ENCODE measurements around the gene KIAA0586. TPM values are rescaled to one million over a fixed set of nuclear protein-coding genes. Genes with fewer than 3 reads are reported as not detected.
"Not testable (repeated sequence)": the region's sequence is repeated elsewhere in the genome, so short reads cannot be mapped to it uniquely, and the experiment has no call there.

Gene KIAA0586
- polyA plus RNA-seq, 1 donor, result 13.0 TPM

DNA sequence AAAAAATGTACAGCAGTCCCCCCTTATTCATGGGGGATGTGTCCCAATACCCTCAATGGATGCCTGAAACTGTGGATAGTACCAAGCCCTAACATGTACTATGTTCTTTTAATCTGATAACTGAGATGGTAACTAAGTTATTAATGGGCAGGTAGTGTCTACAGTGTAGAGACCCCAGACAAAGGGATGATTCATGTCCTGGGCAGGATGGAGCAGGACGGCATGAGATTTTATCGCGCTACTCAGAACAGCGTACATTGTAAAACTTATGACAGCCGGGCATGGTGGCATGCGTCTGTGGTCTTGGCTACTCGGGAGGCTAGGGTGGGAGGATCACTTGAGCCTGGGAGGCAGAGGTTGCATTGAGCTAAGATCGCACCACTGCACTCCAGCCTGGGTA, 37.1 kb downstream of the KIAA0586 start:
- 100% methylated on average over 2 of the region's 8 CpGs for WGBS (ENCODE audit: insufficient coverage, low lambda C conversion rate)
- H3K4me3 ChIP-seq (ENCODE audit: low read length), result no peak overlapping the region
- H3K36me3 ChIP-seq (ENCODE audit: control insufficient read depth, insufficient read depth, low read length), result peaks cover 35% of the 10 kb centered on the region
- no peaks in the 10 kb centered on the region for H3K4me1 ChIP-seq (ENCODE audit: control insufficient read depth, insufficient read depth, low read length)
- H3K27ac ChIP-seq (ENCODE audit: low read length), result no peak overlapping the region
- DNase-seq, result no peak
- H3K27me3 ChIP-seq (ENCODE audit: control insufficient read depth, insufficient read depth, low read length), result no peaks in the 10 kb centered on the region
- no peaks in the 10 kb centered on the region for H3K9me3 ChIP-seq (ENCODE audit: control insufficient read depth, low read depth, low read length)

DNA sequence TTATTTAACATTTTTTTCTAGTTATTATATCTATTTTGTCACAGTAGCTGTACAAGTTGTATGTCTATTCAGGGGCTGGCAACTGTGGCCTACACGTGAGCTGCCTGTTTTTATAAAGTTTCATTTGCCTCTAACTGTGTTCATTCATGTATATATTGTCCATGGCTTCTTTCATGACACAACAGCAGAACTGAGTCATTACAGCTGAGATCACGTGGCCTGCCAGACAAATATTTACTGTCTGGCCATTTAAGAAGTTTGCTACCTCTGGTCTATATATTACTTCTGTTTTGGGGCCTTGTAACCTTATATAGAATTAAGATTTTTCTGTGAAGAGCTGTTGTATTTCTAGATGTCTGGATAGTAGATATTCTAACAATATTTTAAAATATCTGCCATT, 37.9 kb downstream of the KIAA0586 start:
- peaks cover 35% of the 10 kb centered on the region for H3K36me3 ChIP-seq (ENCODE audit: control insufficient read depth, insufficient read depth, low read length)
- H3K27ac ChIP-seq (ENCODE audit: low read length), result no peak overlapping the region
- no peaks in the 10 kb centered on the region for H3K4me1 ChIP-seq (ENCODE audit: control insufficient read depth, insufficient read depth, low read length)
- peak in 1 of 2 donors; percentile 1 for DNase-seq
- no peaks in the 10 kb centered on the region for H3K9me3 ChIP-seq (ENCODE audit: control insufficient read depth, low read depth, low read length)
- no peaks in the 10 kb centered on the region for H3K27me3 ChIP-seq (ENCODE audit: control insufficient read depth, insufficient read depth, low read length)
- H3K4me3 ChIP-seq (ENCODE audit: low read length), result no peak overlapping the region
- 83% methylated on average over 1 of the region's 2 CpGs for WGBS (ENCODE audit: insufficient coverage, low lambda C conversion rate)

DNA sequence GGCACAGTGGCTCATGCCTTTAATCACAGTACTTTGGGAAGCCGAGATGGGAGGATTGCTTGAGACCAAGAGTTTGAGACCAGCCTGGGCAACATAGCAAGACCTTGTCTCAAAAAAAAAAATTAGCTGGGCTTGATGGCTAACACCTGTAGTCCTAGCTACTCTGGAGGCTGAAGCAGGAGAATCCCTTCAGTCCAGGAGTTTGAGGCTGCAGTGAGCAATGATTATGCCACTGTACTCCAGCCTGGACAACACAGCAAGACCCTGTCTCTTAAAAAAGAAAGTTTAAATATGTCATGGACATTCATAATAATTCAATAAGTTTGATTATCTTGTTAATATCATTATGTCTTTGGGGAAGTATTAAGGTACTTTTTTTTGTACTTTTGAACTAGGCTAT, 38.9 kb downstream of the KIAA0586 start:
- no peaks in the 10 kb centered on the region for H3K9me3 ChIP-seq (ENCODE audit: control insufficient read depth, low read depth, low read length)
- H3K36me3 ChIP-seq (ENCODE audit: control insufficient read depth, insufficient read depth, low read length), result peaks cover 32% of the 10 kb centered on the region

DNA sequence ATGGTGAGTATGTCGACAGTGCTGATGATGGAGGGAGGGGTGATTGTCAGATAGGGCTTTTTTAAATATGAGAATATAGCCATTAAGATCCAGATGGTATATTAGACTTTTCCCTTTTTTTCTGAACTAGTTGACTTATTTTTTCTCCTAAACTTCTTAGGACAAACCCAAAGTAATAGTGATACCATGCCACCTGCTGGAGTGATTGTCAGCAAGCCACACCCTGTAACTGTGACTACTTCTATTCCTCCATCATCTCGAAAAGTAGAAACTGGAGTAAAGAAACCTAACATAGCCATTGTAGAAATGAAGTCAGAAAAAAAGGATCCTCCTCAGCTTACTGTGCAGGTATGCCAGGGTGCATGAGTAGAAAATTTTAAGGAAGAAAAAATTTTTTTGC, 40.1 kb downstream of the KIAA0586 start:
- H3K4me1 ChIP-seq (ENCODE audit: control insufficient read depth, insufficient read depth, low read length), result no peaks in the 10 kb centered on the region
- peaks cover 30% of the 10 kb centered on the region for H3K36me3 ChIP-seq (ENCODE audit: control insufficient read depth, insufficient read depth, low read length)
- WGBS (ENCODE audit: insufficient coverage, low lambda C conversion rate), result 100% methylated on average over 1 of the region's 2 CpGs
- no peaks in the 10 kb centered on the region for H3K27me3 ChIP-seq (ENCODE audit: control insufficient read depth, insufficient read depth, low read length)
- no peak overlapping the region for H3K27ac ChIP-seq (ENCODE audit: low read length)
- H3K4me3 ChIP-seq (ENCODE audit: low read length), result no peak overlapping the region
- DNase-seq, result no peak
- H3K9me3 ChIP-seq (ENCODE audit: control insufficient read depth, low read depth, low read length), result no peaks in the 10 kb centered on the region

More for the DNA sequence above, 38.9 kb downstream of the KIAA0586 start:
- H3K4me1 ChIP-seq (ENCODE audit: control insufficient read depth, insufficient read depth, low read length), result no peaks in the 10 kb centered on the region
- no peak for DNase-seq
- no CpG with 5 or more reads among the region's 1 CpG for WGBS (ENCODE audit: insufficient coverage, low lambda C conversion rate)
- no peak overlapping the region for H3K27ac ChIP-seq (ENCODE audit: low read length)
- no peaks in the 10 kb centered on the region for H3K27me3 ChIP-seq (ENCODE audit: control insufficient read depth, insufficient read depth, low read length)
- no peak overlapping the region for H3K4me3 ChIP-seq (ENCODE audit: low read length)

DNA sequence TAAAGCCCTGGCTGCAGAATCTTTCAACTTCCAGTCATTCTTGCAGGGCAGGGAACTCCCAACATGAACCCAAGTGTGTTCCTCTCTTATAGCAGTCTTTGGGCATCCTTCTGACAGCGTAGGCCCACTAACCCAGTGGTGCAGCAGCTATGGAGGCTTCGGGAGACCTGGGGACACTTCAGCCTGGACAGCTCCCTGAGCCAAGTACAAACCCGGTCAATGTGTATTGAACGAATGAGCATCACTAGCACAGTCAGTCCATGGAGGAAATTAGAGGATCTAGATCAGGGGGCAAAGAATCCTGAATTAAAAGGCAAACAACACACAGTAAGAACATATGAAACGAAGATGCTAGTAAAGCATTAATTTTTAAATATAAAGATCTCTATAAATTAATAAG, 41.8 kb downstream of the KIAA0586 start:
- H3K36me3 ChIP-seq (ENCODE audit: control insufficient read depth, insufficient read depth, low read length), result peaks cover 27% of the 10 kb centered on the region

DNA sequence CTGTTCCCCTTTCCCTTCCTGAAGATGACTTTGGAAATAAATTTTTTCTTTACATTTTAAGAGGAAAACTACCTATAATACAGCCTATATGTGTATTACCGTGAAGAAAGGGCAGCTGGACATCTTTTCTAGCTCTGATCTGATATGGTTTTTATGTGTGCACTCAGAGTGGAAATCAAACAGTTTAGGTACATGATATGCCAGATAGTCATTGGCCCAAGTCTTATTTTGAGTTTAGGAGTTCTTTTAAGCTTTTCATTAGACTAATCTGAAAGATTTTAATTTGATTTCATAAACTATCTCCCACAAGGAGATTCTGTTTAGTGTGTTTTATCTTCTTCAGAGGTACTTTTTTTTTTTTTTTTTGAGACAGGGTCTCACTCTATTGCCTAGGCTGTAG, 48.8 kb downstream of the KIAA0586 start:
- Histone ChIP-seq H3K27me3 (ENCODE audit: control insufficient read depth, insufficient read depth, low read length) (no peaks in the 10 kb centered on the region), H3K36me3 (ENCODE audit: control insufficient read depth, insufficient read depth, low read length) (peaks cover 14% of the 10 kb centered on the region), H3K4me1 (ENCODE audit: control insufficient read depth, insufficient read depth, low read length) (no peaks in the 10 kb centered on the region), H3K9me3 (ENCODE audit: control insufficient read depth, low read depth, low read length) (no peaks in the 10 kb centered on the region), H3K27ac (ENCODE audit: low read length) (no peak overlapping the region), H3K4me3 (ENCODE audit: low read length) (no peak overlapping the region)
- WGBS (ENCODE audit: insufficient coverage, low lambda C conversion rate), result 100% methylated on average over 1 of the region's 1 CpG
- no peak for DNase-seq

More for the DNA sequence above, 41.8 kb downstream of the KIAA0586 start:
- Histone ChIP-seq H3K4me1 (ENCODE audit: control insufficient read depth, insufficient read depth, low read length) (no peaks in the 10 kb centered on the region), H3K9me3 (ENCODE audit: control insufficient read depth, low read depth, low read length) (no peaks in the 10 kb centered on the region), H3K4me3 (ENCODE audit: low read length) (no peak overlapping the region), H3K27me3 (ENCODE audit: control insufficient read depth, insufficient read depth, low read length) (no peaks in the 10 kb centered on the region), H3K27ac (ENCODE audit: low read length) (no peak overlapping the region)
- WGBS (ENCODE audit: insufficient coverage, low lambda C conversion rate), result 100% methylated on average over 1 of the region's 5 CpGs
- DNase-seq, result no peak

DNA sequence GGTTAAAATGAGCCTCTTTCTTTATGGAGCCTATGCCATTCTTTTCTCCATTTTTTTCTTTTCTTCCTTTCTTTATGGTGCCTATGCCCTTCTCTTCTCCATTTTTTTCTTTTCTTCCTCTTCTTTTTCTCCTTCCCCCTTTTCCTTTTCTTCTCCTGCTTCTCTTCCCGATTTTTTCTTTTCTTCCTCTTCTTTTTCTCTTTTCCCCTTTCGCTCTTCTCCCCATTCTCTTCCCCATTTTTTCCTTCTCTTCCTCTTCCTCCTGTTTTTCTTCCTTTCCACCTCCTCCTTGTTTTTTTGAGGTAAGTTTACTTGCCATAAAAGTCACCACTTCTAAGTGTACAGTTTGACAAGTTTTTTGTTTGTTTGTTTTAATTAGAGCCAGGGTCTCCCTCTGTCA, 50.1 kb downstream of the KIAA0586 start:
- H3K36me3 ChIP-seq (ENCODE audit: control insufficient read depth, insufficient read depth, low read length), result peaks cover 14% of the 10 kb centered on the region
- WGBS (ENCODE audit: insufficient coverage, low lambda C conversion rate), result 98% methylated on average over 2 of the region's 2 CpGs

DNA sequence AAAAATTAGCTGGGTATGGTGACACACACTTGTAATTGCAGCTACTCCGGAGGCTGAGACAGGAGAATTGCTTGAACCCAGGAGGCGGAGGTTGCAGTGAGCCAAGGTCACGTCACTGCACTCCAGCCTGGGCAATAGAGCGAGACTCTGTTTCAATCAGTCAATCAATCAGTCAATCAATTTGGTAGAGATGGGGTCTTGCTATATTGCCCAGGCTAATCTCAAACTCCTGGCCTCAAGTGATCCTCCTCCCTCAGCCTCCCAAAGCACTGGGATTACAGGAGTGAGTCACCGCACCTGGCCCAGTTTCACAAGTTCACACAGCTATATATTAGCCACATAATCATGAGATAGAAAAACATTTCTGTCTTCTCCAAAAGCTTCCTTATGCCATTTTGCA, 50.8 kb downstream of the KIAA0586 start:
- not testable (repeated sequence) for H3K4me1 ChIP-seq (ENCODE audit: control insufficient read depth, insufficient read depth, low read length); DNase-seq; H3K4me3 ChIP-seq (ENCODE audit: low read length); H3K27ac ChIP-seq (ENCODE audit: low read length); H3K27me3 ChIP-seq (ENCODE audit: control insufficient read depth, insufficient read depth, low read length); H3K9me3 ChIP-seq (ENCODE audit: control insufficient read depth, low read depth, low read length)
- WGBS (ENCODE audit: insufficient coverage, low lambda C conversion rate), result no CpG with 5 or more reads among the region's 5 CpGs
- peaks cover 14% of the 10 kb centered on the region for H3K36me3 ChIP-seq (ENCODE audit: control insufficient read depth, insufficient read depth, low read length)

More for the DNA sequence above, 50.1 kb downstream of the KIAA0586 start:
- Histone ChIP-seq H3K27me3 (ENCODE audit: control insufficient read depth, insufficient read depth, low read length) (no peaks in the 10 kb centered on the region), H3K4me3 (ENCODE audit: low read length) (no peak overlapping the region), H3K4me1 (ENCODE audit: control insufficient read depth, insufficient read depth, low read length) (no peaks in the 10 kb centered on the region), H3K27ac (ENCODE audit: low read length) (no peak overlapping the region), H3K9me3 (ENCODE audit: control insufficient read depth, low read depth, low read length) (no peaks in the 10 kb centered on the region)
- no peak for DNase-seq

DNA sequence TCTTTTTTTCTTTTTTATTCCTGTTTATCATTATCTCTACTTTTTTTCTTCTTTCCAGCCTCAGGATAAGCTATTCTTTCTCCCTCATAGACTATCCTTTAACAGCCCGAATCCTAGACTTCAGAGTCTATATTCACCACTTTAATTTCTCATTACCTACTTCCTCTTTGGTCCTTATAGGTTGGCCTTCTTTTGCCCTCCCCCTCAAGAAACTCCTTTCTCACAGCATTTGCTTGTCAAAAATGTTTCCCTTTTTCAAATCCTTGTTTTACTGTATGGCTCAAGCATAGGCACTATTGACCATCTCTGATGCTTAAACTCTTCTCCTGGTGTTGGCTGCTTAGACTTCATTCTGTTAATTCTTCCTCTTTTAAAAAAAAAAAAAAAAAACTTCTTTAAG, 52.5 kb downstream of the KIAA0586 start:
- no peak overlapping the region for H3K4me3 ChIP-seq (ENCODE audit: low read length)
- 89% methylated on average over 1 of the region's 1 CpG for WGBS (ENCODE audit: insufficient coverage, low lambda C conversion rate)
- H3K9me3 ChIP-seq (ENCODE audit: control insufficient read depth, low read depth, low read length), result no peaks in the 10 kb centered on the region
- H3K4me1 ChIP-seq (ENCODE audit: control insufficient read depth, insufficient read depth, low read length), result no peaks in the 10 kb centered on the region
- no peaks in the 10 kb centered on the region for H3K27me3 ChIP-seq (ENCODE audit: control insufficient read depth, insufficient read depth, low read length)
- no peak overlapping the region for H3K27ac ChIP-seq (ENCODE audit: low read length)
- no peak for DNase-seq
- H3K36me3 ChIP-seq (ENCODE audit: control insufficient read depth, insufficient read depth, low read length), result peaks cover 12% of the 10 kb centered on the region

DNA sequence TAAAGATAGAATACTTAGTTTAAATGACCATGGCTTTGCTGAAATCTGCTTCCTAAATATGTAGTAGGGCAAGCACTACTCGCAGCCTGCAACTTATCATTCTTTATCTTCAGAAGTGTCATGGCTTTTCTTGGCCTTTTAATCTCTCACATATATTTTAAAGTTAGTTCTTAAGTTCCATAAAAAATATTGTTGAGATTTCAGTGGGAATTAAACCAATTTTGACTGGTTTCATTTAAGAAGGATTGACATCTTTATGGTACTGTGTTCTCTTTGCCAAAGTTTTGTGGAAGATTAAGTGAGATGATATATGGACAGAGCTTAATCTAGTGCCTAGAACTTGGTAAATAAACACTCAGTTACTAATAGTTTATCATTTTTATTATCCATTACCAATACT, 56.7 kb downstream of the KIAA0586 start:
- Histone ChIP-seq H3K4me3 (ENCODE audit: low read length) (no peak overlapping the region), H3K36me3 (ENCODE audit: control insufficient read depth, insufficient read depth, low read length) (peaks cover 14% of the 10 kb centered on the region), H3K9me3 (ENCODE audit: control insufficient read depth, low read depth, low read length) (no peaks in the 10 kb centered on the region), H3K27me3 (ENCODE audit: control insufficient read depth, insufficient read depth, low read length) (no peaks in the 10 kb centered on the region), H3K4me1 (ENCODE audit: control insufficient read depth, insufficient read depth, low read length) (no peaks in the 10 kb centered on the region), H3K27ac (ENCODE audit: low read length) (no peak overlapping the region)
- WGBS (ENCODE audit: insufficient coverage, low lambda C conversion rate), result 67% methylated on average over 1 of the region's 1 CpG
- DNase-seq, result no peak

DNA sequence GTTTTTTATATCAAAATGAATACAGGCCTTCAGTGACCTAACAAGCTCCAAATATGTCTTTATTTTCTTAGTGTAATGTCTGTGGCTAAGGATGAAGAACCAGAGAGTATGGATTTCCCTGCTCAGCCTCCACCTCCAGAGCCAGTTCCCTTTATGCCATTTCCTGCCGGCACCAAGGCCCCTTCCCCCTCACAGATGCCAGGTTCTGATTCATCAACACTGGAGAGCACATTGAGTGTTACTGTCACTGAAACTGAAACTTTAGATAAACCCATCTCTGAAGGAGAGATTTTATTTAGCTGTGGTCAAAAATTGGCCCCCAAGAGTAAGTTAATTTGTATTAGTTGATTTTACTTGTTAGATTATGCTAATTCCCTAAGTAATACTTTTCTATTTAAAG, 61.0 kb downstream of the KIAA0586 start:
- H3K36me3 ChIP-seq (ENCODE audit: control insufficient read depth, insufficient read depth, low read length), result peaks cover 16% of the 10 kb centered on the region
- no peaks in the 10 kb centered on the region for H3K27me3 ChIP-seq (ENCODE audit: control insufficient read depth, insufficient read depth, low read length)
- H3K4me1 ChIP-seq (ENCODE audit: control insufficient read depth, insufficient read depth, low read length), result no peaks in the 10 kb centered on the region
- H3K27ac ChIP-seq (ENCODE audit: low read length), result no peak overlapping the region
- H3K4me3 ChIP-seq (ENCODE audit: low read length), result no peak overlapping the region
- H3K9me3 ChIP-seq (ENCODE audit: control insufficient read depth, low read depth, low read length), result no peaks in the 10 kb centered on the region
- no CpG with 5 or more reads among the region's 1 CpG for WGBS (ENCODE audit: insufficient coverage, low lambda C conversion rate)
- DNase-seq, result no peak

Data from large intestine (tissue), 3 donors.